Measurements from ENCODE around the gene PRKAG2.

The PRKAG2 gene

GRCh38 chr7:151796091-151796870 is 80.6 kb downstream of the PRKAG2 start:
- Histone ChIP-seq H3K27me3 (ENCODE audit: control insufficient read depth, insufficient read depth, low read length, poor library complexity, severe bottlenecking) (no peaks in the 10 kb centered on the region), H3K4me3 (ENCODE audit: insufficient read depth, low read depth, low read length) (no peak overlapping the region), H3K36me3 (ENCODE audit: control insufficient read depth, insufficient read depth, low read length) (no peaks in the 10 kb centered on the region), H3K9me3 (ENCODE audit: control insufficient read depth, low read length) (no peaks in the 10 kb centered on the region), H3K27ac (ENCODE audit: insufficient read depth, low read depth, low read length, poor library complexity, severe bottlenecking) (no peak overlapping the region), H3K4me1 (ENCODE audit: control insufficient read depth, insufficient read depth, low read length) (peaks cover 12% of the 10 kb centered on the region)
- WGBS, 2 experiments, result 93 to 94% methylated on average over 27 of the region's 27 CpGs

- WGBS, 2 experiments, result 91 to 92% methylated on average over 18 to 19 of the region's 20 CpGs
- H3K9me3 ChIP-seq (ENCODE audit: control insufficient read depth, low read length), result no peaks in the 10 kb centered on the region
- H3K36me3 ChIP-seq (ENCODE audit: control insufficient read depth, insufficient read depth, low read length), result no peaks in the 10 kb centered on the region
Observed at GRCh38 chr7:151795168-151795811, 81.6 kb downstream of the PRKAG2 start.

DNA sequence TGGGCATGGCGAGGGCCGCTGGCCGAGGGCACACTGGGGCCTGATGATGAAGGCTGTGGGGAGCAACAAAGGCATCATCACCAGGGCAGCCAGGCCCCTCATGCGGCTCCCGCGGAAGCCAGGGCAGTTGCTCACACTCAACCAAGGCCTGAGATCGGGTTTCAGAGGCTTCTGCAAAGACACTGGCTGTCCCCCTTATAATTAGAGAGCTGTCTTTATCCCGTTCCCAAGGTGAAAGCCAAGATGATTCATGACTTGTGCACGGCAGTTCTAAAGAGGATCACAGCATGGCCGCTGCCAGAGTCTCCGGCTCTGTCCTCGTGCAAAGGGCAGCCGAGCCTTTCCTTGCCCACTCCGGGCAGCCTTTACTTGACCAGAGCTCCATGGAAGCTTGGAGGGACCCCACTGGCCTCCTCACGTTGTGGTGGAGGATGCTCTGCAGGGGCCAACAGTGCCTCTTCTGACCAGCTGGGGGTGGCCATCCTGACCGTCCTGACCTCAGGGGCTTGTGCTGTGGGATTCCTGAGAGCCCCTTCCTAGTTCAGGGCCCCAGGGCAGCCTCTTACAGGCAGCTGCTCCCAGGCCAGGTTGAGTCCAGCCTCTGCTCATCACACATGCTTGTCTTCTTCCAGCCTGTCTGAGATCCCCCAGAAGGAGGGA is 82.3 kb downstream of the PRKAG2 start:
- Histone ChIP-seq H3K27me3 (ENCODE audit: control insufficient read depth, insufficient read depth, low read length, poor library complexity, severe bottlenecking) (no peaks in the 10 kb centered on the region), H3K27ac (ENCODE audit: insufficient read depth, low read depth, low read length, poor library complexity, severe bottlenecking) (no peak overlapping the region), H3K4me1 (ENCODE audit: control insufficient read depth, insufficient read depth, low read length) (peaks cover 12% of the 10 kb centered on the region), H3K9me3 (ENCODE audit: control insufficient read depth, low read length) (no peaks in the 10 kb centered on the region), H3K36me3 (ENCODE audit: control insufficient read depth, insufficient read depth, low read length) (no peaks in the 10 kb centered on the region), H3K4me3 (ENCODE audit: insufficient read depth, low read depth, low read length) (no peak overlapping the region)
- 70 to 74% methylated on average over 16 of the region's 16 CpGs for WGBS, 2 experiments

More at GRCh38 chr7:151795168-151795811, 81.6 kb downstream of the PRKAG2 start:
- Histone ChIP-seq H3K27me3 (ENCODE audit: control insufficient read depth, insufficient read depth, low read length, poor library complexity, severe bottlenecking) (no peaks in the 10 kb centered on the region), H3K4me3 (ENCODE audit: insufficient read depth, low read depth, low read length) (no peak overlapping the region), H3K4me1 (ENCODE audit: control insufficient read depth, insufficient read depth, low read length) (peaks cover 12% of the 10 kb centered on the region), H3K27ac (ENCODE audit: insufficient read depth, low read depth, low read length, poor library complexity, severe bottlenecking) (no peak overlapping the region)

GRCh38 chr7:151793991-151794507 is 82.9 kb downstream of the PRKAG2 start:
- Histone ChIP-seq H3K36me3 (ENCODE audit: control insufficient read depth, insufficient read depth, low read length) (no peaks in the 10 kb centered on the region), H3K9me3 (ENCODE audit: control insufficient read depth, low read length) (no peaks in the 10 kb centered on the region), H3K4me3 (ENCODE audit: insufficient read depth, low read depth, low read length) (no peak overlapping the region), H3K27me3 (ENCODE audit: control insufficient read depth, insufficient read depth, low read length, poor library complexity, severe bottlenecking) (no peaks in the 10 kb centered on the region), H3K4me1 (ENCODE audit: control insufficient read depth, insufficient read depth, low read length) (peaks cover 12% of the 10 kb centered on the region), H3K27ac (ENCODE audit: insufficient read depth, low read depth, low read length, poor library complexity, severe bottlenecking) (no peak overlapping the region)
- 92 to 95% methylated on average over 18 of the region's 18 CpGs for WGBS, 2 experiments

DNA sequence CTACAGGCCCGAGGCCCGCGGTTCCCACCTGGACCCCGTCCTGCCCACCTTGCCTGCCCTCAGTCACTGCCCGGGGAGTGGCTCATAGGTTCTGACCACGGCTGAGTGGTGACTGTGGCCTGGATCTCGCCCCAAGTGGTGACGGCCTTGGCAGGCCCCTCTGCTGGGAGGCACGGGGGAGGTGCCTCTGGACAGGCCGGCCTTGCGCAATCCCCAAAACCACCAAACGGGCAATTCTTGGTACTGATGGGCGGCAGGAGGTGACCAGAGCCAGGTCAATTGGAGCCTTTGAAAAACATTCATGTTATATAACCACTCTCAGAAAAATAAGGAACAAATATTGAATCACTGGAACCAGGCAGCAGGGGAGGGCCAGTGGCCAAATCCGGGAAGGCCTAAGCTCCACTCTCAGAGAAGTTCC is 83.4 kb downstream of the PRKAG2 start:
- no peaks in the 10 kb centered on the region for H3K36me3 ChIP-seq (ENCODE audit: control insufficient read depth, insufficient read depth, low read length)
- H3K27ac ChIP-seq (ENCODE audit: insufficient read depth, low read depth, low read length, poor library complexity, severe bottlenecking), result no peak overlapping the region
- WGBS, 2 experiments, result 95% methylated on average over 14 of the region's 14 CpGs
- H3K4me1 ChIP-seq (ENCODE audit: control insufficient read depth, insufficient read depth, low read length), result peaks cover 12% of the 10 kb centered on the region
- H3K4me3 ChIP-seq (ENCODE audit: insufficient read depth, low read depth, low read length), result no peak overlapping the region
- no peaks in the 10 kb centered on the region for H3K27me3 ChIP-seq (ENCODE audit: control insufficient read depth, insufficient read depth, low read length, poor library complexity, severe bottlenecking)
- no peaks in the 10 kb centered on the region for H3K9me3 ChIP-seq (ENCODE audit: control insufficient read depth, low read length)

- Histone ChIP-seq H3K9me3 (ENCODE audit: control insufficient read depth, low read length) (no peaks in the 10 kb centered on the region), H3K36me3 (ENCODE audit: control insufficient read depth, insufficient read depth, low read length) (no peaks in the 10 kb centered on the region), H3K4me3 (ENCODE audit: insufficient read depth, low read depth, low read length) (no peak overlapping the region), H3K27ac (ENCODE audit: insufficient read depth, low read depth, low read length, poor library complexity, severe bottlenecking) (peak overlapping the region; percentile 63), H3K27me3 (ENCODE audit: control insufficient read depth, insufficient read depth, low read length, poor library complexity, severe bottlenecking) (no peaks in the 10 kb centered on the region), H3K4me1 (ENCODE audit: control insufficient read depth, insufficient read depth, low read length) (peaks cover 11% of the 10 kb centered on the region)
- WGBS, 2 experiments, result 71 to 74% methylated on average over 16 of the region's 16 CpGs
Observed at GRCh38 chr7:151792636-151793035, 84.3 kb downstream of the PRKAG2 start.

DNA sequence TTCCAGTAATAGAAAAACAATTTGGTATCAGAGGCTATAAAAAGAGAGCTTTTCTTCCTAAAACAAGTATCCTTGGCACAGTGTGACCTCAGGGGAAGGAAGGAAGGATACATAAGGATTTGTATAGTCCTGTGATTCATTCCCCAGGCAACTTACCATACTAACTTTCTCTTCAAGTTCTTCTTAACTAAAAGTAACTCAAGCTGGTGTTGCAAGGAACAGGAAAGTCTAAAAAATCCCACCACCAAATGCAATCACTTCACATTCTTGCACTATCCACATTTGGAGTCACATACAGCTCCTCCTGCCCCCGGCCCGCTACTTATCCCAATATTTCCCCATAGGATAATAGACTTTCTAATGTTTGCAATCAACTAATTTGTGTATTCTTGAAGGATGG is 84.8 kb downstream of the PRKAG2 start:
- 94 to 100% methylated on average over 2 of the region's 2 CpGs for WGBS, 2 experiments

GRCh38 chr7:151790830-151791620 is 85.9 kb downstream of the PRKAG2 start:
- no peak overlapping the region for H3K4me3 ChIP-seq (ENCODE audit: insufficient read depth, low read depth, low read length)
- no peaks in the 10 kb centered on the region for H3K27me3 ChIP-seq (ENCODE audit: control insufficient read depth, insufficient read depth, low read length, poor library complexity, severe bottlenecking)
- H3K27ac ChIP-seq (ENCODE audit: insufficient read depth, low read depth, low read length, poor library complexity, severe bottlenecking), result no peak overlapping the region
- H3K4me1 ChIP-seq (ENCODE audit: control insufficient read depth, insufficient read depth, low read length), result peaks cover 7% of the 10 kb centered on the region
- 94% methylated on average over 19 of the region's 19 CpGs for WGBS, 2 experiments
- no peaks in the 10 kb centered on the region for H3K9me3 ChIP-seq (ENCODE audit: control insufficient read depth, low read length)
- H3K36me3 ChIP-seq (ENCODE audit: control insufficient read depth, insufficient read depth, low read length), result no peaks in the 10 kb centered on the region

More for the DNA sequence above, 84.8 kb downstream of the PRKAG2 start:
- no peaks in the 10 kb centered on the region for H3K9me3 ChIP-seq (ENCODE audit: control insufficient read depth, low read length)
- H3K4me3 ChIP-seq (ENCODE audit: insufficient read depth, low read depth, low read length), result no peak overlapping the region
- no peak overlapping the region for H3K27ac ChIP-seq (ENCODE audit: insufficient read depth, low read depth, low read length, poor library complexity, severe bottlenecking)
- H3K27me3 ChIP-seq (ENCODE audit: control insufficient read depth, insufficient read depth, low read length, poor library complexity, severe bottlenecking), result no peaks in the 10 kb centered on the region
- peaks cover 7% of the 10 kb centered on the region for H3K4me1 ChIP-seq (ENCODE audit: control insufficient read depth, insufficient read depth, low read length)
- no peaks in the 10 kb centered on the region for H3K36me3 ChIP-seq (ENCODE audit: control insufficient read depth, insufficient read depth, low read length)

DNA sequence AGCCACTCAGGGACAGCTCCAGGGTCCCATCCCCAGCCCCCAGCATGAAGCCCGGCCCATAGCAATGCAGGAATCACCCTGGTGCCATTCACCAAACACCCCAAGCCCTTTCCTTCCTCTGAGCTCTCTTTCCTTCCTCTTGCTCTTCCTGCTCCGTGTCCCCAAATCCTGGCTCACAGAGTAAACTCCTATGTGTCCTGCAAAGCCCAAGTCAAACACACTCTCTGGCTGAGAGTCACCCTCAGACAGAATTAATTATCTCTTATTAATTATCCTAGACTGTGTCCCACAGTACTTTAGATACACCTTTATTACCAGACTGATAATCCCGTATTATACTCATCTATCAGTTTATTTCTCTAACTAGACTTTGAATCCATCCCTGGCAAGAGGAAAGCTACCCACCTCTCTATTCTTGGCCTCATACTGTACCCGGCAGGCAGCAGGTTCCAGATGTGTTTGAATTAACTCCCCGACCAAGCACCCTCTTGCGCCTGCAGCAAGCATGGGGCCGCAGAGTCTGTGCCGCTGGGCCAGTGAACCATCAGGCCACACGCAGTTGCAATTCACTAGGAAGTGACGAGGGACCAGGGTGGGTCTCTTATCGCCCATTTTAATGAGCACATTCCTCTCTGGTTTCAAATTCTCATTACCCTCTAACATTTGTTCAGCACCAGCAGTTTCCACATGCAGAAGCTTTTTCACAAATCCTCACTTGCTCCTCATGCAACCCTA is 86.7 kb downstream of the PRKAG2 start:
- H3K9me3 ChIP-seq (ENCODE audit: control insufficient read depth, low read length), result no peaks in the 10 kb centered on the region
- no peaks in the 10 kb centered on the region for H3K27me3 ChIP-seq (ENCODE audit: control insufficient read depth, insufficient read depth, low read length, poor library complexity, severe bottlenecking)
- 93 to 94% methylated on average over 11 of the region's 11 CpGs for WGBS, 2 experiments

More for the DNA sequence above, 86.7 kb downstream of the PRKAG2 start:
- no peak overlapping the region for H3K27ac ChIP-seq (ENCODE audit: insufficient read depth, low read depth, low read length, poor library complexity, severe bottlenecking)
- H3K4me3 ChIP-seq (ENCODE audit: insufficient read depth, low read depth, low read length), result no peak overlapping the region
- peaks cover 7% of the 10 kb centered on the region for H3K4me1 ChIP-seq (ENCODE audit: control insufficient read depth, insufficient read depth, low read length)
- no peaks in the 10 kb centered on the region for H3K36me3 ChIP-seq (ENCODE audit: control insufficient read depth, insufficient read depth, low read length)

All from ectodermal cell (in vitro differentiated cells).